Measurements from ENCODE around the gene BSG.

GRCh38 chr19:539429-540030 lies 32.9 kb upstream of the BSG start:
- TF ChIP-seq CTCF (conservative IDR thresholded peaks at IDR 0.05; ENCODE audit: low read depth in 2 of 2) (no peak), REST (IDR thresholded peaks at IDR 0.05; ENCODE audit: unreplicated experiment) (no peak), EZH2phosphoT487 (IDR thresholded peaks at IDR 0.05; ENCODE audit: unreplicated experiment) (no peak), EZH2 (IDR thresholded peaks at IDR 0.05; ENCODE audit: low read depth, unreplicated experiment) (no peak), POLR2AphosphoS5 (IDR thresholded peaks at IDR 0.05; ENCODE audit: low read depth) (no peak), ZNF114 (CRISPR knock-in tag; IDR thresholded peaks at IDR 0.05) (no peak), STAT1 (IDR thresholded peaks at IDR 0.05; ENCODE audit: unreplicated experiment) (no peak), CREB1 (CRISPR knock-in tag; IDR thresholded peaks at IDR 0.05; ENCODE audit: low read depth) (no peak), JUNB (IDR thresholded peaks at IDR 0.05; ENCODE audit: unreplicated experiment) (no peak), ETS1 (IDR thresholded peaks at IDR 0.05) (no peak)
